ENCODE measurements around the gene ZFAND3.
"Not testable (repeated sequence)": the region's sequence is repeated elsewhere in the genome, so short reads cannot be mapped to it uniquely, and the experiment has no call there.

Gene ZFAND3

DNA sequence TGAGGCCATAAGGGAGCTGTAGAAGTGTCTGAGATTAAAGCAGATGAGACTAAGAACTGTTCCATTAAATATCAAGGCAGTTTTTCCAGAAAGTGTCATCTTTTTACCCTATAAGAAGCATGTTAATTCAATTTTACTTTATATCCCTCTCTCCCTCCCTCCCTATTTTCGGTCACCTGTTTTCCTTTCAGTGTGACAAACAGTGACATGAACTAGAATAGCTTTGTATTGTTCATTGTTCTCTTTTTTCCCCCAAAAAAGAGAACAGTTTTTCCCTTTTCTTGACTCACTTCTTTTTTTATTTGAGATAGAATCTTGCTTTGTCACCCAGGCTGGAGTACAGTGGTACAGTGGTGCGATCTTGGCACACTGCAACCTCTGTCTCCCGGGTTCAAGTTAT, 269.3 kb downstream of the ZFAND3 start:
- DNase-seq (ENCODE audit: low spot score): no peak

DNA sequence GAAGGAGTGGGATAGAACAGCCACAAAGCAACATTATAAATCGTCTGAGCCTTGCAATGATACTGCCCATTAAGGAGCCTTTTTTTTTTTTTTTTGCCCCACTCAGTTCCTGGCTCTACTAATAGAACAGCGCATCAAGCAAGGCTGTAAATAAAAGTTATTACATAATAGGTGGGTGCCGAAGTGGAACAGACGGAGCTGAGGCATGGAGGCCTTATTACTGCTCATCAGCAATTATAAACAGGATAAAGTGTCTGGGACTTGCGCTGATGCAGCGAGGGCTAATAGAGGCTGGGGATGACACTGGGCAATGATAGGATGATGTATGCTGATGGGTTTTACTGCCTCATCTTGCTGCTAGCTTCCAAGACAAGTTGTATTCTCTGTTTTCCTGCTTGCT, 272.1 kb downstream of the ZFAND3 start:
- peak; percentile 50 for DNase-seq (ENCODE audit: low spot score)

GRCh38 chr6:38092465-38092864, 272.9 kb downstream of the ZFAND3 start:
- no peak for DNase-seq (ENCODE audit: low spot score)

GRCh38 chr6:38092964-38093363, 273.4 kb downstream of the ZFAND3 start:
- DNase-seq (ENCODE audit: low spot score): no peak

DNA sequence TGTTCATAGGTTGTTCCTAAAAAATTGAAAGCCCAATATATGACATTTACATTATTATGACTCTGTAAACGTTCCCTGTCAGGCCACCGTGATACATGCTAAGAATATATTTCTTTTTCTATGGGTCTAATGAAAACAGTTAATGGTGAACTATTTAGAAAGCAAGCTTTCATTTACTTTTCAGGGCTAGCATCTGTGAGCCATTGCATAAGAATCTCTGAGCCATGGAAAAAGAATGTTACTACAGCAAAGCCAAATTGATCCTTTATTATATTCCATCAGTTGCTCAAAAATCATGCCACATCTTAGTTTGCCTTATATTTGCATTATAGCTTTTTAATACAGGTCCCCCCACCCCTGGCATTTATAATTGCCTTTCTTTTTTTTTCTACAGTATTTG, 275.5 kb downstream of the ZFAND3 start:
- DNase-seq (ENCODE audit: low spot score): no peak

- DNase-seq (ENCODE audit: low spot score): no peak
These were observed 279.7 kb downstream of the ZFAND3 start for GRCh38 chr6:38099221-38099620.

DNA sequence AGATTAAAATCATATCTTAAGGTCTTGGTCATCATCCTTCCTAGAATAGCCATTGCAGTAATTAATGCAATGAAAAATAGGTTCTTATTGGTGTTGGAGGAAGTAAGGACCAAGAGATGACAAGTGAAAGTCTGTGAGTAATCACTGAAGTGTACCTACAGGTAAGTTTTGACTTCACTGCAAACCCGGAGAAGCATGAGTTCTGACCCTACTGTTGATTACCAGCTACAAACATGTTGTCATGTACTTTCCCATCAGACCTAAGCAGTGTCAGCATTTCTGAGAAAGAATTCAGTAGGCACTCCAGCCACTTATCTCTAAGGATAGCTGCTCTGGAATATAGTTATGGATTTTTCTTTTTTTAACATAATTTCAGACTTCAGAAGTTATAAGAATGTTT, 280.9 kb downstream of the ZFAND3 start:
- DNase-seq (ENCODE audit: low spot score): no peak

DNA sequence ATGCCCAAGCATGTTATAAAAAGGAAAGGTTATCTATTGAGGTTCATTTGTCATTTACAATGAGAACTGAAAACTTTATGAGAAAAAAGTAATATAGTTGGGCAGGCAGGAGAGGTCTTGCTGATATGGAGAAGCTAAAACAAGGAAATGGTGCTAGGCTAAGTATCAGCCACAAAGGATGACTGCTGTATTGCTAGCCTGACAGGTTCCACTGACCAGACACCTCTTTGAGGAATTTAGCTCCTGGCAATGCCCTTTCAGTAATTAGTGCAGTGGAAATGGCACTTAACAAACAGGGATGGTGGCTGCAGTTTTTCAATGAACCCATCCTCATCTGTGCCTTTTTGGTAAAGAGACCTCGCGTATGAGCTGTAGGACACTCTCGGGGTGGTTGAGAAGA, 284.4 kb downstream of the ZFAND3 start:
- no peak for DNase-seq (ENCODE audit: low spot score)

DNA sequence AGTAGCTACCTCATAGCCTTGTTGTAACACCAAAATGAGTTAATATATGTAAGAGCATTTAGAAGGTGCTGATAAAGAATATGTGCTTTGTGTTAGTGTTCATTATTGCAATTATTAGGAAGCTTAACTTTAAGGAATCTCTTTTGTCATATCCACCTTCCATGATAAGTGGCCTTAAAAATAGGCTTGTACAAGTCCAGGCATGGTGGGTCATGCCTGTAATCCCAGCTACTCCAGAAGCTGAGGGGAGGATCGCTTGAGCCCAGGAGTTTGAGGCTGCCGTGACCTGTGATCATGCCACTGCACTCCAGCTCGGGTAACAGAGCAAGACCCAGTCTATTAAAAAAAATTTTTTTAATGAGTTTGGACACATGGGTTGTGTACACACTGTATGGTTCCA, 285.5 kb downstream of the ZFAND3 start:
- no peak for DNase-seq (ENCODE audit: low spot score)

DNA sequence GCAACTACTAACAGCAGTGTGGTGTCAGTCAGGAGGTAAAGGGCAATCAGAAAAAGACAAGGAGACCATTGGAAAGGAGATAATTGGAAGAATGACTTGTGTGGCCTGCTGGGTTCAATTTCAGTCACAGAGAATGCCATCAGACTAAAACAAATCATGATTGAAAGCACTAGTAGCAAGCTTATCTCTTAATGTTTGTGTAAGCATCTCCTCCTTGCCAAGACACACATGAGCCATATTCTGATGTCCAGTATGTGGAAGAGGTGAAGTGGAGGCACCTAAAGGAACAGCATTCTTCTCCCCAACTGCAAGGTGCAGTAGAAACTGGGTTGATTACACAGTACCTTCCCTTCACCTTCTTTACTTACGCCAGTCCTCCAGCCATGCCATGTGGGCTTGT, 287.5 kb downstream of the ZFAND3 start:
- DNase-seq (ENCODE audit: low spot score): no peak

- DNase-seq (ENCODE audit: low spot score): peak; percentile 63
These were observed 291.0 kb downstream of the ZFAND3 start for GRCh38 chr6:38110481-38110971.

GRCh38 chr6:38112181-38112580, 292.7 kb downstream of the ZFAND3 start:
- no peak for DNase-seq (ENCODE audit: low spot score)

DNA sequence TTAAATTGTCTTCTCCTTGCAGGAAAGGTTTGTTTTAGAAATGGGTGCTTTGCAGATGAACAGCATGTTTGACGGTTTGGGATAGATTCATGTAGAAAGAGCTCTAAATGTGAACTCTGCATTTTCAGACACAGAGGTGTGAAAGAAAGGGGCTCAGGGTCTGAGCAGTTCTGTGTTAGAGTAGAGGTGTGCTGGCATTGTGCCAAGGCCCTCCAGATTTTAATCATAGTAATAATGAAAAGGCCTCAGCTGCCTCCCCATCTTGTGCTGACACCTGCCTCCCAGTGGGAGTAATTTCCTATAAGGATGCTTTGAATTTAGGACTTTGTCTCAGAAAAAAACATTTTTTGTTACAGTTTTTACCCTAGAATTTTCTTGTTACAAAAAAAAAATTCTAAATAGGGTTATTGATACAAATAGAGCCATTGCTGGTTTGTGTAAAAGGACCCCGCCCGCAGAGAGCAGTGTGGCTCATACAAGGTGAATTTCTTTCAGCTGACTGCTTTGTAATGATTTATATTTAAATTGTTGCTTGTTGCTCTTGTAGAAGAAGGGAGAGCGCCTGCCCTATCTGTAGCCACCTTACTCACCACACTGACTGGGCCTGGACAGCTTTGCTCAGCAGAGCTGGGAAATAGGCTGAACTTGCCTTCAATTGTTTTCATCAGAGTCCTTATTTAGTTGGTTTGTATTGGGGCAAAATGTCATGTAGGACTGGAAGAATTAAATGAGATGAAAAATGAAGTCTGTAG, 294.5 kb downstream of the ZFAND3 start:
- DNase-seq (ENCODE audit: low spot score): no peak

DNA sequence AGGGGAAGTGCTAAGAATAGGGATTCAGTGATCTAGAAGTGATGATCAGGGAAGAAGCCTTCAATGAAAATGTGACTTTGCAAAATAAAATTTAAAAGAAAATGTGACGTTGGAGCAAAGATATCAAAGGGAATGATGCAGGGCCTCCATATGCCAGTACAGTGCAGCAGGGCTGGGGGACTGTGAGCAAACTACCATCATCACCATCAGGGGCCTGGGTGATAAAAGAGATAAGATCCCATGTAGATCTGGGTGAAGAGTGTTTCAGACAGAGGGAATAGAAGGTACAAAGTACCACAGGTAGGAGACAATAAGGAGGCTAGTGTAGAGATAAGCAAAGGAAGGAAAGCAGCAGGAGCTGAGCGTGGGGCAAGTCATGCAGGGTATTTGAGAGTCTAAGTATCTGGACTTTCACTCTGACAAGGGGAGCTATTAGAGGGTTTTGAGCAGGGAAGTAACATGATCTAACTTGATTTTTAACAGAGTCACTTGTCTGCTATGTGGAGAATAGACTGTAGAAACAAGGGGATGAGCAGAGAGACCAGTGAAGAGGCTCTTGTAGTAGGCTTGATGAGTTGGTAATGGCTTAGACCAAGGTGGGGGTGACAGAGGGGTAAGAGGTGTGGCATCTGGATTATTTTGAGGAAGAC, 295.6 kb downstream of the ZFAND3 start:
- no peak for DNase-seq (ENCODE audit: low spot score)

DNA sequence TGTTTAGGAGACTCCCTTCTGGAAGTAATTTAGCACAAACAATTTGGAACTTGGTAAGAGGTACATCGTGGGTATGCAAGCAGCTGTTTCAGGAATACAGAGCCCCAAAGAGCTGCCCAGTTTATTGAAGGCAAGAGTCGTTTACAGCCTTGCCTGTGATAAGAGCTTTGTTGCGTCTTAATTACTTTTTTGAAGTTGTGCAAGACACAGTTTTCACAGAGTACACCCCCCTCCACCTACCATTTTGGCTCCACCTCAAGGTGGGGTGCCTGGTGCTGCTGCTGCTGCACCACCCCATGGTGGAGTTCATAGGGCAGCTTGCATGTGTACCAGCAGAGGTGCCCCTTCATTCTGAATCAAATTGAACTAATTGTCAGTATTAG, 296.1 kb downstream of the ZFAND3 start:
- DNase-seq (ENCODE audit: low spot score): no peak

DNA sequence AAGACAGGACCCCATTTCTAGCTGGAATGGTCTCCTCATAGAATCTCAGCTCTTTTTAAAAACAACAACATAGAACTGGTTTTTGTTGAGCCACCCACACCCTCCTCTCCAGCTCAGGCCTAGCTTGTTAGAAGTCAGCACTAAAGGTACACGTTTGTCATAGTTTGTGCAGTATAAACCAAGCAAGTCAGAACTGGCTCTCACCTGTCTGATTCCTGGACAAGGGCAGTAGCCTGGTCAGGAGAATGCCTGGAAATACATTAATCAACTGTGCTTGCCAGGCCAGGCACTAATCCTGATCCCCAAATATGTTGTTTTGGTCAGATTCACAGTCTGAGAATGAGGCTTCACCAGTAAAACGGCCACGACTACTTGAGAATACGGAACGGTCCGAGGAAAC, 296.7 kb downstream of the ZFAND3 start:
- DNase-seq (ENCODE audit: low spot score): no peak

GRCh38 chr6:38117281-38117680, 297.8 kb downstream of the ZFAND3 start:
- no peak for DNase-seq (ENCODE audit: low spot score)

GRCh38 chr6:38118791-38119365, 299.4 kb downstream of the ZFAND3 start:
- DNase-seq (ENCODE audit: low spot score): no peak

DNA sequence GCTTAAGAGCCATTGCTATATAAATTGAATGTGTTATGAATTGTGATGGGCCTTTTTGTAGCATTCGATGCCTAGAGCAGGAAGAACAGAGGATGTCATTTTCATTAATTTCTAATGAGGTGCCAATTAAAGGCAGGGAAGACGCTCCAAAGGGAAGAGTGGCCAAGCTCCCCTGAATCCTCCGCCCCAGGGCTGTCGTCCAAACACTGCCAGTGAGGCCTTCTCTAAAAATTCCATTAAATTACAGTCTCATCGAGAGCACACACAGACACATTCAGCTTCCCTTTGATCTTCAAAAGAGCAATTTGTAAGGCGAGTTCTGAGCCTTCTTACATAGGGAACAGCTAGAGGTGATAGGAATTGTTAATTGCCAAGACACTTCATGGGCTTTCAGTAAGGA, 300.0 kb downstream of the ZFAND3 start:
- no peak for DNase-seq (ENCODE audit: low spot score)

DNA sequence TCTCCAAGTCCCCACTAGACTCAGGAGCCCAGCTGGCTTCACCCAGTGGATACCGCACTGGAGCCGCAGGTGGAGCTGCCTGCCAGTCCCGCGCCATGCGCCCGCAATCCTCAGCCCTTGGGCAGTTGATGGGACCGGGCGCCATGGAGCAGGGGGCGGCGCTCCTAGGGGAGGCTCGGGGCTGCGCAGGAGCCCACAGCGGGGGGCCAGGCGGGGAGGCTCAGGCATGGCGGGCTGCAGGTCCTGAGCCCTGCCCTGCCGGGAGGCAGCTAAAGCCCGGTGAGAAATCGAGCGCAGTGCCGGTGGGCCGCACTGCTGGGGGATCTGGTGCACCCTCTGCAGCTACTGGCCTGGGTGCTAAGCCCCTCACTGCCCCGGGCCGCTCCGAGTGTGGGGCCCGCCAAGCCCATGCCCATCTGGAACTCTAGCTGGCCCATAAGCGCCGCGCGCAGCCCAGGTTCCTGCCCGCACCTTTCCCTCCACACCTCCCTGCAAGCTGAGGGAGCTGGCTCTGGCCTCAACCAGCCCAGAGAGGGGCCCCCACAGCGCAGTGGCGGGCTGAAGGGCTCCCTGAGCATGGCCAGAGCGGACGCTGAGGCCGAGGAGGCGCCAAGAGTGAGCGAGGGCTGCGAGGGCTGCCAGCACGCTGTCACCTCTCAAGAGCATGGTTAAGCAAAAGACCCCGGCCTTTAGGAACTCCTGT, 304.8 kb downstream of the ZFAND3 start:
- not testable (repeated sequence) for DNase-seq (ENCODE audit: low spot score)

DNA sequence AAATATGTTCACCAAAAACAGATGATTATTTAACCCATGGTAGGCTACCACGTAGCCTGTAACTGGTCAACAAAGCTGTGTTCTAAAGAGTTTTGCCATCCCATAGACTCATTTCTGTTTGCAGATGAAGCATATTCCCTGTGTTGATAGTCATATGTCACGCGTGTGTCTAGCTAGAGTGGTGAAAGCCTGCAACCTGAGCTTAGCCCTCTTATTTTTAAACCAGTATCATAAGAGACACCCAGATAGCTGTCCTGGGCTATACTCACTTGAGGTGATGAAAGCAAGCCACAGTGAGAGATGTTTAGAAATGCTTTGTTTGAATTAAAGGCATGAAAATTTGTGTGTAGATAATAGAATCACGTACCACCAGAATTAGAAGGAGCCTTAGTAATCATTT, 307.8 kb downstream of the ZFAND3 start:
- no peak for DNase-seq (ENCODE audit: low spot score)

- DNase-seq (ENCODE audit: low spot score): no peak
These were observed 312.0 kb downstream of the ZFAND3 start for GRCh38 chr6:38131527-38131965.

Data from SK-N-DZ (cell line).